Adrenal gland (tissue), 5 donors: ENCODE results near the gene DOCK3.

Source experiments
- CTCF ChIP-seq, 6 experiments: fragments of 450-650 bp in 4 of 6; fragments of 200-600 bp in 2 of 6; sonication (generic) in 1 of 6; IDR thresholded peaks; 1 replicate in 5 of 6; 2 replicates in 1 of 6; pipeline versions ENCODE4 v1.5.1 to v1.8.0; 2016 to 2021; ENCODE audit warnings: antibody characterized with exemption in 6 of 6, mild to moderate bottlenecking in 2 of 6, moderate library complexity in 1 of 6
- POLR2A ChIP-seq, 2 donors: fragments of 450-650 bp; IDR thresholded peaks; one replicate each; pipeline ENCODE4 v1.6.1; 2017; ENCODE audit warnings: antibody characterized with exemption in 2 of 2, mild to moderate bottlenecking in 2 of 2, moderate library complexity in 1 of 2
- donor health status: DM: no; HTN: no; CAD: no.

- TF ChIP-seq CTCF (IDR thresholded peaks at IDR 0.05), result no peak
- TF ChIP-seq POLR2A (IDR thresholded peaks at IDR 0.05), result no peak
These were observed 356.9 kb downstream of the DOCK3 start for GRCh38 chr3:51031666-51032065.
